GM18508 (cell line): Measurements from ENCODE around the gene APOA4.
"Not testable (repeated sequence)": the region's sequence is repeated elsewhere in the genome, so short reads cannot be mapped to it uniquely, and the experiment has no call there.

ENCODE experiments used
- ATAC-seq: cut with Tn5 transposase; IDR thresholded peaks from one replicate; pipeline ENCODE4 v1.9.1; 2021; ENCODE audit warnings: moderate number of reproducible peaks; ENCODE audit not compliant: insufficient read depth, unreplicated experiment

APOA4 gene

DNA sequence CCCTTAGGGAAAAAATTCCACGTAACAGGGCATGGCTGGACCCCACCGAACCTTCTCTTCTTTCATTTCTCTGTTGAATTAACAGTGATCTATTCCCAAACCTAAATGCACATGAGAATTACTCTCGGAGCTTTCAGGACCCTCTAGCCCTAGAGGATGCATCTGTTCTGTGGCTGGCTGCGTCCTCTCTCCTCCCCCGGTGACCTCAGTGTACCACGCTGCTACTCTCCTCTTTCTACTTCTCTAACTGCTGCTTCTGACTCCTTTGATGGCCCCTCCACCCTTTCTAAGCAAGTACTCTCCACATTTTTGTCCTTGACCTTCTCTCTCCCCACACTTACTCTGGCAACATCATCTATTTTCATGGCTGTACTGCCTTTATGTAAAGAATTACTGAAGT lies 26.4 kb upstream of the APOA4 start:
- ATAC-seq: no peak

DNA sequence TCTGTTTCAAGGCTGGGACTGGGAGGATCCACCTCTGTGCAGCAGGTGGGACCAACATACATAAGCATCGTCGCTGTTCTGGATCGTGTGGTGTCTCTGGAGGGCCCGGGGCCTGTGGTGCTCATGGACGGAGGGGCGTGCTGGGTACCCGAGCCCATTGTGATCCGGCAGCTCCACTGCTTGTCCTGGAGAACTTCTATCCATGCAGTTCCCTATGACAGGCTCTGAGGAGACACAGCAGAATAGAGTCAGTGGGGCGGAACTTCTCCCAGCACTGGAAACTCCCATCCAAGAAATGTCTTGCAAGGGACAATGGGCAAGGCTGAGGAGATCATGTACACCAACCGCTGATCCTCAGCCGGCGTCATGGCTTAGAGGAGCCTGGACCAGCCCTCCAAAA lies 26.0 kb upstream of the APOA4 start:
- no peak for ATAC-seq

DNA sequence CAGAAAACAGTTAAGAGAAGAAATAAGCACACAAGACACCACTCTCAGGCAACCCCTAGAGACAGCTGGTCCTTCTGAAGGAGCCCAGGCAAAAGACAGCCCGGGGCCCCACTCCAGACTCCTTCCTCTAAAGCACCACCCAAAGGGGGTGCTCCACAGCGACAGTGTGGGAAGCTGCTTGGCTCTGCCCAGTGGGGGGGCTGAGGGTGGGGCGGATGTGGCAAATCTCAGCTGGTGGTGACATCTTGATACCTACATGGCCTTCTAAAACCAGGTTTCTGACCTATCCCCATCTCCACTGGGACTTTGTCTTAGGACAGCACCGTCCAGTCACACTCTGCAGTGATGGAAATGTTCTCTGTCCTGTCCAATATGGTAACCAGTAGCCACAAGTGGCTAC lies 24.5 kb upstream of the APOA4 start:
- ATAC-seq: no peak

DNA sequence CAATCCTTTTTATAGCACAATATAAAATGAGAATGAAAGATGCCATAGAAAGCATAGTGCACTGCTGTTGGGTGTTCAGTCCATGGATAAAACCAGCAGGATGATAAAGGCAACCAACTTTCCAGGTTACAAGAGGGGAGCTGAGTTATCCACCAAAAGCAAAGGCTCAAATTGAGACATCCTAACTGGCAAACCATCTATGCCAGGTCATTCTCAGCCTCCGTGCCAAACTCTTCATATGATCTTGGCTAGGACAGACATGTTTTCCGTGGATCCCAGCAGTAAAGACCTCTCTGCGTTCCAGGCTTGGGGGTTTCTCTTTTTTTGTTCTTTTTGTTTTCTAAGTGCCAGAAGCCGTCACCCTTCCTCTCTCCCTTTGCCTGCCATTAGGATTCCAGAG lies 21.6 kb upstream of the APOA4 start:
- no peak for ATAC-seq

DNA sequence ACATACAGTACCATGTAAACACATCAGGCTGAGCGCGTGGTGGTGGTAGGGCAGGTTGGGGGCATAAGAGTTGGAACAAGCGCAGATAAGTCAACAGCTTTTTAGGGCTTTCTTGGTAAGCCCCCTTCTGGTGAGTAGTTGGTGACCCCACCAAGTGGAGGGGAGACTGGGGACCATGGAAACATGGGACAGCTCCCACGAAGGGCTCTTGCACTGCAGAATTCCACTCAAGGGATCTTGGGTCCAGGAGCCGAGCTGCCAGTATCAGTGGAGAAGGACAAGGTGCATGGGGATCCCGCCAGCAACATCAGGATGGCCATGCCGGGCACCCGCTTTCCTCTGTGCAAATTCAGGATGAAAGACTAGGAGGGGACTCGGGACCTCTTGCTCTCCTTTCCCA lies 20.6 kb upstream of the APOA4 start:
- ATAC-seq: no peak

DNA sequence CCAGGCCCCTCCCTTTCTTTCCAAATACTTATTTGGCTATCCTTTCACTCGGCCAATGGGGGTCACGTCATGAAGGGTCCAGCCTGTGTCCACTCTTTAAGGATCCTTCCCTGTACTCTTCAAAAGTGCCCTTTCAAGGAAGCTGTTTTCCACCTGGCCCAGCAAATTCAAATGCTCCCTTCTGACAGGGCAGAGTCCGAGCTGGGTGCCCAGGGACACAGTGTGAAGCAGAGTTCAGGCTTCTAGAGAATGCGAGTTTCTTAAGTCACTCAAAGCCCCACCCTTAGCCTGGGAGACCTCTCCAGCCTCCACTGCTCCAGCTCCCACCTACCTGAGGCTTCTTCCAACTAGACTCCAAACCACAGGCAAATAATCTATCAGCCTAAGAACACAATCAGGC lies 19.8 kb upstream of the APOA4 start:
- ATAC-seq: no peak

DNA sequence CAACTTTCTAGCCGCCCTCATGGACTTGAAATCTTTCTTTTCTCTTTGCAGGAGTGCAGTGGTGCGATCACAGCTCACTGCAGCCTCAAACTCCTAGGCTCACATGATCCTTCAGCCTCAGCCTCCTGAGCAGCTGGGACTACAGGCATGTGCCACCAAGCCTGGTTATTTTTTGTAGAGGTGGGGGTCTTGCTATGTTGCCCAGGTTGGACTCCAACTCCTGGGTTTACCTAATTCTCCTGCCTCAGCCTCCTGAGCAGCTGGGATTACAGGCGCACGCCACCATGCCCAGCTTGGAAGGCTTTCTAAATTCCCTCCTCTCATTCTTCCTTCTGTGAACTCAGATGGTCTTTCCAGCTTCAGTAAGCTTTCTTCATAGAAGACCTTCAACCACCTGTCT lies 19.0 kb upstream of the APOA4 start:
- no peak for ATAC-seq

DNA sequence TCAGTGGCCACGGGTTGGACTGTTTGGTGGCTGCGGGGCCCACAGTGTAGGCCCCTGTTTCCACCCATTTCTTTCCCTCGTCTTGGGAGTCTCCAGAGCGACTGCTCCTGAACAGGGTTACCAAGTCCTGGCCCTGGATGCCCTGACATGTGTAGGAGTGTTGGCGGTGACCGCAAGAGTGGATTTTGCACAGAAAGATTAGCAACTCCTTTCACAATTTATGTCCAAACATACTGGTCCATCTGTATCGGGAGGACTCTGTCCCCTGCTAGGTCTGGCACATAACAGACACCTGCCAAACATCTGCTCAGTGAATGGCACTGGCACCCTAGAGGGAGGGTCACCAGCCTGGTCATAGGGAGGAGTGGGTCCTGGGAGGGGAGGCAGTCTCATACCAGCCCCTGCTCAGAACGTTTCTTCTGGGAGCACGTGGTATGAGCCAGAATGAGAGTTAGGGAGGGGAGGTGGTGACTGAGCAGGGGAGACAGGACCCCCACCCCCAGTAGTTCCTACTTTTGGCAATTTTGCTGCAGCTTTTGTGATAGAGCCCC lies 17.7 kb upstream of the APOA4 start:
- no peak for ATAC-seq

DNA sequence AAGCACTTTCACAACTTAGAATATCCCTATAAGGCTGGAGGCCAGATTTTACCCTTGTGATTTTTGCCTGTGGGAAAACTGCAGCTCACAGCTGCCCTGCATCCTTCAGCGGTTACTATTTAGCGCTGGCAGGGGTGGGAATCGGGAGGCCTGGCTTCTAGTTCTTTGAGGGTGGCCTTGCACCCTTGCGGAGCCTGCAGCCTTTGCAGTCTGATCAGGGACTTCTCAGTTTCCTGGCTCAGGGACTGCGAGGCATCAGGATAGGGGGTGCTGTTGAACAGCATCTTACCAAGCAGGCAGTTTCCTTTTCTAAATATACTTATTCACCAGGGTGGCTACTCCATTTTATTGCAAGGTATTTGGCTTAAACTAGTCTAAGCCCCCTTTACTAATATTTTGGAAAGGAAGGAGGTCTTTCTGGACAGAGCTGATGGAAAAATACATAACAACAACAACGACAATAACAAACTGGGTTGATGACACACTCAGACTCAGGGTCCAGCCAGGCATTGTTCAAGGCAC lies 17.2 kb upstream of the APOA4 start:
- ATAC-seq: no peak

DNA sequence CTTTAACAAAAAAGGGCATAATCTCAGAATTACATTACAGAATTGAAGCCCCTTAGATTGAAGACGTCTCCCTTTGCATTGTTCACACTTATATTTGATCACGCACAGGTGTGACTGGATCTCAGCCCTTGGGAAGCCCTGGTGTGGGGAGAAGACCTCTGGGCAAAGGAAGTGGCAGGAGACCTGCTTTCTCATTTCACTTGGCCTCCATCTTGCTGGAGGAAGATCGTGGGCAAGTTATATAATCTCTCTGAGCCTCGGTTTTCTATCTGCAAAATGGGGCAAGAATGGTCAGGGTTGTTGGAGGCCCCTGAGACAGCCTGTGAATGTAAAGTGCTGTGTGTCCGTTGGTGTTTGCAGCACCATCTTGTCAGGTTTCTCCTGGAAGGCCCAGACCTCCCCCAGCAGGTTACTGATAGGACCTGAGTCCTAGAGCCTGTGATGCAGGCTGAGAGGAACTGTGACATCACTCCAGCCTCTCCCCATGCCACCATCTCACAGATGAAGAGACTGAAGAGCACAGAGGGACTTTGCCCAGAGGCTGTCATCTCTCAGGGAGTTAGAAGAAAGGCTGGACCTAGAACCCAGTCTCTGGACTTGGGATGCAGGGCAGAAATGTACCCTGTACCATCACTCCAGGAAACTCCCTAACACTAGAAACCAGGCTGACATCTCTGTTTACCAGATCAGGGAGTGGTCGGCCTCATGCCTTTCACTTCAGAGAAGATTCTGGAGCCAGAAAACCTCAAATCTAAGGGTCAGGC lies 15.4 kb upstream of the APOA4 start:
- ATAC-seq: no peak

DNA sequence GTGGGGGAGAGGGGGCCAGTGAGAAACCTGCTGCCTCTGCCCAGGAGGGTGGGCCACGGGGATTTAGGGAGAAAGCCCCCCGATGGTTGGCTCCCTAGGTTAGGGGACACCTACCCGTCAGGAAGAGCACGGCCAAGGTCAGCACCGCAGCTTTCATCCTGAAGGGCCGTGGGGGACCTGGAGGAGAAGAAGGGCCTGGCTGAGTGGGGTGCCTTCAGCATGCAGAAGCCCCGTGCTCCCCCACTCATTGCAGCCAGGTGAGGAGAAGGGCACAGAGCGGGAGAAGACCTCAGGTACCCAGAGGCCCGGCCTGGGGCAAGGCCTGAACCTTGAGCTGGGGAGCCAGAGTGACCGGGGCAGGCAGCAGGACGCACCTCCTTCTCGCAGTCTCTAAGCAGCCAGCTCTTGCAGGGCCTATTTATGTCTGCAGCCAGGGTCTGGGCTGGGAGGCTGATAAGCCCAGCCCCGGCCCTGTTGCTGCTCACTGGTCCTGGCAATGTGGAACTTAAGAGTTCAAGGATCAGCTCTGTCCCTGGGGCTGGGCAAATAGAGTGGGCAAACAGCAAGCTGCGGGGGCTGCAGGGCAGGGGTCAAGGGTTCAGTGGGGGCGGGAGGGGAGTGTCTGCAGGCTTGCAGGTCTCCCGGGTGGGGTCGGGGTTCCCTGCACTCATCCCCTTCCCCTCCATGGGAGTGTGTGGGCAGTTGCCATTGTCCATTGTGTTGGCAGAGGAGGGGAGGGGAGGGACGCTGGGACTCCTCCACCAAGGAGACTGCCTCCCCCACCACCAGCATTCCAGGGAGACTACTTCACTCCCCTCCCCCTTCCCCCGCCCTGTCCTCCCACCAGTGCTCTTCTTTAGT lies 14.4 kb upstream of the APOA4 start, which contains the start of gene APOA1:
Gene APOA1, minus strand, starts transcription at position 392 of the 861 bp plus-strand sequence. Its CDS starts 235 bp downstream, at position 157.
- ATAC-seq: no peak

DNA sequence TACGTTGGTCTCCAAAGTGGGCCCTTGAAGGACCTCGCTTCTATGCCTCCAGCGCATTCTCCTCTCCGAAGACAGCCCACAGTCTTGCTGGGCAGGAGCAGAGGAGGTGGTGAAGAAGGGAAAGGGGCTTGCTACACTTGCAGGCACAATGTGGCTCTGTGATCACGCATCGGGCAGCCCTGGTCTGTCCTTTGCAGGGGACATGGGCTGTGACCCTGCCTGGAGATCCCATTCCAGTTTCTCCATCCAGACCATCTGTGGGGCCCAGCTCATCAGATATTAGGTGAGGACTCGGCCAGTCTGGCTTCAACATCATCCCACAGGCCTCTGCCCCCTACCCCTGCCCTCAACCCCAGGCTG lies 13.5 kb upstream of the APOA4 start:
- no peak for ATAC-seq

DNA sequence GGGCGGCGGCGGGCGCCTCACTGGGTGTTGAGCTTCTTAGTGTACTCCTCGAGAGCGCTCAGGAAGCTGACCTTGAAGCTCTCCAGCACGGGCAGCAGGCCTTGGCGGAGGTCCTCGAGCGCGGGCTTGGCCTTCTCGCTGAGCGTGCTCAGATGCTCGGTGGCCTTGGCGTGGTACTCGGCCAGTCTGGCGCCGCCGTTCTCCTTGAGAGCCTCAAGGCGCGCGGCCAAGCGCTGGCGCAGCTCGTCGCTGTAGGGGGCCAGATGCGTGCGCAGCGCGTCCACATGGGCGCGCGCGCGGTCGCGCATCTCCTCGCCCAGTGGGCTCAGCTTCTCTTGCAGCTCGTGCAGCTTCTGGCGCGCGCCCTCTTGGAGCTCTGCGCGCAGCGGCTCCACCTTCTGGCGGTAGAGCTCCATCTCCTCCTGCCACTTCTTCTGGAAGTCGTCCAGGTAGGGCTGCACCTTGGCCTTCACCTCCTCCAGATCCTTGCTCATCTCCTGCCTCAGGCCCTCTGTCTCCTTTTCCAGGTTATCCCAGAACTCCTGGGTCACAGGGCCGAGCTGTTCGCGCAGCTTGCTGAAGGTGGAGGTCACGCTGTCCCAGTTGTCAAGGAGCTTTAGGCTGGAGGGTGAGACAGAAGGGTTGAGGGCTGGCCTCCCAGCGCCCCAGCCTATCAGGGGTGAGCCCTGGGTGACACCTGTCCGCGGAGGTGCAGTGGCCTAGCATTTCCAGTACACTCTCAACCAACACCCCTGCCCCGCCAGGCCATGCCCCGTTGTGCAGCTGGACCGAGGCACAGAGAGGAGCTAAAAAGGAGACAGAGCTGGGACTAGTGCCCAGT lies 12.9 kb upstream of the APOA4 start:
- ATAC-seq: no peak

DNA sequence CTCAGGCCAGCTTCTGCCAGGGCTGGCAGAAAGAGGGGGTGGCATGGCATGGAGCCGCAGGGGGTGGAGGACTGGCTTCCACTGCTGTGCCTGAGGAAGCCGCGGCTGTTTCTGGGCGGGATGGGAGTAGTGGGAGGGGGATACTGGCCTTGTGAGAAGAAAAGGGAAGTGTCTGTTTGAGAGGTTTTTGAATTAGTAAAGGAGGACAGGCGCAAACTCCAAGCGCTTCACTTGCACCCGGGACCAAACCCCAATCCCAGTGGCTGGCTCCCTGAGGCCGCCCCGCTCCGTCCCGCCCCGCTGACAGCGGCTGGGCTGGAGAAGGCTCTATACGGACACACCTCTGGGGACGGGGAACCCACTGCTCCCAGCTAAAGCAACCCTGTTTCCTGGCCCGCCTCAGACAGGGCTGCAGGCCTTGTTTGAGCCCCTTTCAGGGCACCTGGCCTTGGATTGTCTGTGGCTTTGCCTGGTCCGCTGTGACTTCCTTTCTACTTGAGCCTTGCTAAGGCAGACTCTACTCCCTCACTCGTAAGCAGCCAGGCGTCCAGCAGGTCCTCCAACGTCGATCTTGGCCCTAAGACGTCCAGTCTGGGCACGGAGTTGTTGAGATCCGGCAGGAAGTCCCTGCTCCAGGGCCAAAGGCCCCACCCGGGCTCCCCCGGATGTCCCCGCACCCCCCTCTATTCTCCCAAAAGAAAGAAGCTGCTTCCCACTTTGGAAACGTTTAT lies 12.1 kb upstream of the APOA4 start:
- ATAC-seq: no peak

DNA sequence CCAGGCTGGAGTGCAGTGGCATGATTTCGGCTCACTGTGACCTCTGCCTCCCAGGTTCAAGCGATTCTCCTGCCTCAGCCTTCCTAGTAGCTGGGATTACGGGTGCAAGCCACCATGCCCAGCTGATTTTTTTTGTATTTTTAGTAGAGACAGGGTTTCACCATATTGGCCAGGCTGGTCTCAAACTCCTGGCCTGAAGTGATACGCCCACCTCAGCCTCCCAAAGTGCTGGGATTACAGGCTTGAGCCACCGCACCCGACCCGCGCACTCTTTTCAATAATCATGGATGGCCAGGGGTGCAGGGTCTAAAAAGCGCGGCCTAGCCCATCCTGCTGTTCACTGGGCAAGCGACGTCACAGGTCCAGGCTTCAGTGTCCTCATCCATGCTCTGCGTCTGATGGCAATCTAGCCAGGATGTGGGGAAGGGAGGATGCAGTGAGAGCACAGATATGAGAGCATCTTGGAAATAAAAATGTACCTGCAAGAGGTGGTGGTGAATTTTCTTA lies 11.5 kb upstream of the APOA4 start:
- ATAC-seq: not testable (repeated sequence)

DNA sequence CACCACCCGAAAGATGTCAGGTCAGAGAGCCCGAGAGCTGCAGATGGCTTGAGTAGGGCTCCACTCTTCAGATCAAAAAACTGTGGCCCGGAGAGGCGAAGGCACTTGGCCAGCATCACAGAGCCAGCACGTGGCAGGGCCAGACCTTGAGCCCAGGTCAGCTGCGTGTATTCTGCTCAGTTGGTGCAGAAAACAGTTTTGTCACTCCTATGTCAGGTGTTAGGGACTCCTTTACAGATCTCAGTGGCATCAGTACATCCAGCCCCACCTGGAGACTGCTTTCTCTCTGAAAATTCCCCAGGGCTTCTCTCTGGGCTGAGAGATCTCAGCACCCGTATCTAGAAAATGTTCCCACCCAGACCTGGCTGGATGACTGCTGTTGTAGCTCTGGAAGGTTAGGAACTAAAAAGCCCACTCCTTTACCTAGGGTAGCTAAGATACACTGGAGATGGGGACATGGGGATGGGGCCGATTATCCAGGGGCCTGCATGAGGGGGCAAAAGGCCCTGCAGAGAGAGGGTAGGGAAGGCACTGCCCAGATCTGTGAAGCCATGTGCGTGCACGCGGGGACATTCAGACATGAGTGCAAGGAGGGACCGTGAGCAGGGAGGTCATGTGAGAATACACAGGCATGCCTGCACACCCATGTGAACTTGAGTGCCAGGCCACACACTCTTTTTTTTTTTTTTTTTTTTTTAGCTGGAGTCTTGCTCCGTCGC lies 10.9 kb upstream of the APOA4 start:
- no peak for ATAC-seq

DNA sequence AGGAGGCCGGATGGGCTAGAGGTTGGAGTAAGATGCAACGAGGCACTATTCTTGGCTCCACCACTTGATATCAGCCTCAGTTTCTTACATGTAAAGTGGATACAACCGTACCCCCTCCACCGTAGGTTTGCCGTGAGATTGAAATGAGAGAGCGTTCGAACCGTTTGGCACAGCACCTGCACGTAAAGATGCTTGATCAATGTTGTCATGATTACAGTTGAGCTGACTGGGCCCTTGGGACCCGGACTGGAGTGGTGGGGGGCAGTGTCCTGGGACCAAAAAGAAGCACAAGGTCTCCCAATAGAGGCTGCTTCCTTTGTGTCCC lies 10.3 kb upstream of the APOA4 start:
- ATAC-seq: no peak

DNA sequence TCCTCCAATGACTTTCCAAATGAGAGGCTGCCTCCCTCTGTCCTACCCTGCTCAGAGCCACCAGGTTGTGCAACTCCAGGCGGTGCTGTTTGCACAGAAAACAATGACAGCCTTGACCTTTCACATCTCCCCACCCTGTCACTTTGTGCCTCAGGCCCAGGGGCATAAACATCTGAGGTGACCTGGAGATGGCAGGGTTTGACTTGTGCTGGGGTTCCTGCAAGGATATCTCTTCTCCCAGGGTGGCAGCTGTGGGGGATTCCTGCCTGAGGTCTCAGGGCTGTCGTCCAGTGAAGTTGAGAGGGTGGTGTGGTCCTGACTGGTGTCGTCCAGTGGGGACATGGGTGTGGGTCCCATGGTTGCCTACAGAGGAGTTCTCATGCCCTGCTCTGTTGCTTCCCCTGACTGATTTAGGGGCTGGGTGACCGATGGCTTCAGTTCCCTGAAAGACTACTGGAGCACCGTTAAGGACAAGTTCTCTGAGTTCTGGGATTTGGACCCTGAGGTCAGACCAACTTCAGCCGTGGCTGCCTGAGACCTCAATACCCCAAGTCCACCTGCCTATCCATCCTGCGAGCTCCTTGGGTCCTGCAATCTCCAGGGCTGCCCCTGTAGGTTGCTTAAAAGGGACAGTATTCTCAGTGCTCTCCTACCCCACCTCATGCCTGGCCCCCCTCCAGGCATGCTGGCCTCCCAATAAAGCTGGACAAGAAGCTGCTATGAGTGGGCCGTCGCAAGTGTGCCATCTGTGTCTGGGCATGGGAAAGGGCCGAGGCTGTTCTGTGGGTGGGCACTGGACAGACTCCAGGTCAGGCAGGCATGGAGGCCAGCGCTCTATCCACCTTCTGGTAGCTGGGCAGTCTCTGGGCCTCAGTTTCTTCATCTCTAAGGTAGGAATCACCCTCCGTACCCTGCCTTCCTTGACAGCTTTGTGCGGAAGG lies 9.5 kb upstream of the APOA4 start:
- ATAC-seq: no peak
